ENCODE results near the gene OR9A4.

The OR9A4 gene

DNA sequence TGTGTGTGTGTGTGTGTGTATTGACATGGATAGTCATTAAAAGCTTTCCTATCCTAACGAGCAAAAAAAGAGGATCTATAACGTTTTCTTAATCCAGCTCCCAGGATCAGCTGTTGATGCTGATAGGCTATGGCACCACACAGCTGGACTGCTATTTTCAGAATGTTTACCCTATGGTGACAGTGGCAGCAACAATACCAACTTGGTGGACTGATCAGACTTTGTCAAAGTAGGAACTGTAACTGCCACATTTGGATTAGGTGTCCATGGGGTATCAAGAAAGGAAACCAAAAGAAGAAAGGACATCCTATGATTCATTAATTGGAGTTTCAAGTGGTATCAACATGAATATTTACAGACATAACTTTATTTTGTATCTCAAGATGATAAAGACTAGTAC, 33.3 kb downstream of the OR9A4 start:
- DNase-seq: no peak

DNA sequence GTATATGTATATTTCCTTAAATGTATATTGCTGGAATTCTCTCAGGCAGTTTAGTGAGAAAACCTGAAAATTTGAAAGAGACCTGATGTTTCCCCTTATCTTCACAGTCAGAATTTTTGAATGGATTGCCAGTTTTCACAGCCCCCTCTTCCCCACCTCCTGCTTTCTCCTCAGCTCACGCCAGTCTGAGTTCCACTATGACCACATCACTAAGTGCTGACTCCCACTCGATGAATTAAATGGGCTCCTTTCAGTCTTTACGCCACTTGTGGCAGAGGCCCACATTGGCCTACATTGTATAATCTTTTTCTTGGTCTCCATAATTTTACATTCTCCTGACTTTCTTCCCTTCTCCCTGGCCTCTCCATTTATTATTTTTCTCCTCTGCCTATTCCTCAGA, 33.7 kb downstream of the OR9A4 start:
- DNase-seq: no peak

DNA sequence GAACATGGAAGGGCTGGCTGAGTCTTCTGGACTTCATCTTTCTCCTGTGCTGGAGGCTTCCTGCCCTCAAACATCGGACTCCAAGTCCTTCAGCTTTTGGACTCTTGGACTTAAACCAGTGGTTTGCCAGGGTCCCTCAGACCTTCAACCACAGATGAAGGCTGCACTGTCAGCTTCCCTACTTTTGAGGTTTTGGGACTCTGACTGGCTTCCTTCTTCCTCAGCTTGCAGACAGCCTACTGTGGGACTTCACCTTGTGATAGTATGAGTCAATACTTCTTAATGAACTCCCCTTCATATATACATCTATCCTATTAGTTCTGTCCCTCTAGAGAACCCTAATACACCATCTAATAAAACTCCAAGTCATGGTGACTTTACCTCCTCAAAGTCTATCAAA, 34.6 kb downstream of the OR9A4 start:
- no peak for DNase-seq

DNA sequence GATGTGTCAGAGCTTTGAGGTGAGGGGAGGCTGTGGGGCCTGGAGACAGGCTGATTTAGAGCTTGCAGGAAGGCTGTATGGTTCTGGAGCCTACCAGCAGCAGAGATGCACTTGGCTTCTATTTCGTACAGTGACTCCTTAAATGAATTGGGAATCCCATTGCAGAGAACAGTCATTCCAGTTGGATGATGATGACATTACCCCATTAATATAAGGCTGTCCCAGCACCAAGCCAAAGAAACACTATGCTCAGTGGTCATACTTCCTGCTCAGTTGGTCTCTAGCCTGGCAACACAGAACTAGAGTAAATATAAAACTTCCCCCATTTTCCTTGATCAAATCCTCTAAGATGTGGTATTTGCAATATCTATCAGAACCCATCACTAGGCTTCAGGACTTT, 36.3 kb downstream of the OR9A4 start:
- DNase-seq: no peak

DNA sequence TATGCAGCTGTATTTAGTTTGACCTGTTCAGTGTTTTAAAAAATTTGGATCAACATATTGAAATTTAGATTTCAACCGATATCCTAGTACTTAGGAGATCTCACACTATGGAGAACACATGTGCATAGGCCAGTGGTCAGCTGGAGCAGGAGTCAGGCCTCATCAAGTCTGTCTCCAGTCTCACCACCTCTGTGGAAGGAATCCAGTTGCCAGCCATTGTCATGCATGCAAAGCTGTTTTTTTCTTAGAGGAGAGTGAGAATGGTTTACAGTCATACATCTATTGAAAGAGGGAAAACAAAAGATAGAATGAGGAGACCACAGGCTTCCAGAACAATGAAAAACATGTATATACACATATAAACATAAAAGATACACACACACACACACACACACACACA, 38.1 kb downstream of the OR9A4 start:
- DNase-seq: no peak

DNA sequence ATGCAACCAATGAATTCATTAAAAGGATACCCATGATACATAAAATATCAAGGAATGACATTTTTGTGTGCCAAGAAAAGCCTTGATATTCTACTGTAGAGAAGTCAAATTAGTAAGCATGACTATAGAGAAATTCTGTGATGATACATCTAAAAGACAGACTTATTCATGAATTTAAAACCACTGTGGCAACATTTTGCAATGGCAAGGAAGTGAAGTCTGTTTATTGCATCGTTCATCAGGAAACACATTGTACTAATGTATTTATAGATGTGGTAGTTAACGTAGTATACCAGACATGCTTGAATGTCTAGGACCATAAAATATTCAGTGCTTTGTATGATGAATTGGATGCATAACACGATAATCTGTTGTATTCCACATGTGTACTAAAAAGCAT, 39.9 kb downstream of the OR9A4 start:
- DNase-seq: no peak

DNA sequence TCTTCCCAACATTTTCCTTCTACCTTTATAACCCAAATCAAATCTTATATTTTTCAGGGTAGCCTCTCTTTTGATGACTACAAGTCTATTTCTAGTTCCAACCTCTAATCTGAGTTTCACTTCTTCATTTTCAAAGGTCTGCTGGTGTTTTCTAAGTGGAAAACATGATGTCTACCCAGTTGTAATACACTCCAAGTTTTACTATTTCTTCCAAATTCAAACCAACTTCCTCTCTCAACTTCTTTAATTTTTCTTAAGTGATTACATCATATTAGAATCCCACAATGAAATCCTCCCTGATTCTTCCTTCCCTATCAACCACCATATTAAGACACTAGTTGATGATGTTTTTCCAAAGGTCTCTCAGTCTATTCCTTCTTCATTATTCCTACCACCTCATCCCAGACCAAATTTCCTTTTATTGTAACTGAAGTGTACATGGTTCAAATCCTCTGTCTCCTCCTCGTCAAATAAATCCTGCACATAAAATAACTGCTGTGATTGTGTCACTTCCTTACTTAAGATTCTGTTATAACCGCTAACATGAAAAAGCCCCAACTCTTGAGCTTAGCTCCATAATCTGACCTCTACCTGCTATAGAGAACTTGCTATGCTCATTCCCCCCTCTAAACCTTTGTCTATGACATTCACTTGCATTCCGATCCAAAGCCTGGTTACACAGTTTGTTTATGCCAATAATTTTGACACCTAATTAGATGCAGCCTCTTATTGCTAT, 44.7 kb downstream of the OR9A4 start:
- no peak for DNase-seq
